Measurements from ENCODE around the gene TOPBP1.
"Not testable (repeated sequence)": the region's sequence is repeated elsewhere in the genome, so short reads cannot be mapped to it uniquely, and the experiment has no call there.

The TOPBP1 gene

GRCh38 chr3:133661454-133662277 is at the start of gene TOPBP1:
TOPBP1 (minus strand) TSS chr3:133661941; CDS start chr3:133661127, 814 bp downstream.
- DNase-seq (ENCODE audit: low spot score) = peak; percentile 52

DNA sequence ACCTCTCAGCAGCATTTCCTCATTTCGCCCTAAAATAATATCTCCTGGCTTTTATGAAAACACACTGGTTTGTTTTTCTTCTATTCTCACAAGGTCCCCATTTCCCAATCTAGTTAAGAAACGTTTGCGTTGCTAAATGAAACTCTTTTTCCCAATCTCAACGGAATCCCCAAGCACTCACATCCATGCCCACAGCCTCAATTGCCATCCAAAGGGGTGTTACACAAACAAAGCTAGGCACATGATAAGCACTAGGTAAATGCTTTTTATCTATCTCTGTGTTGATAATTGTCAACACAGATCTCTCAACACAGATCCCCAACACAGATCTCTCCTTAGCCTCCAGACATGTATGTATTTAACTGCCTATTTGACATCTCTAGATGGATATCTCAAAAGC is 49.3 kb upstream of the TOPBP1 start:
- no peak for DNase-seq (ENCODE audit: low spot score)

DNA sequence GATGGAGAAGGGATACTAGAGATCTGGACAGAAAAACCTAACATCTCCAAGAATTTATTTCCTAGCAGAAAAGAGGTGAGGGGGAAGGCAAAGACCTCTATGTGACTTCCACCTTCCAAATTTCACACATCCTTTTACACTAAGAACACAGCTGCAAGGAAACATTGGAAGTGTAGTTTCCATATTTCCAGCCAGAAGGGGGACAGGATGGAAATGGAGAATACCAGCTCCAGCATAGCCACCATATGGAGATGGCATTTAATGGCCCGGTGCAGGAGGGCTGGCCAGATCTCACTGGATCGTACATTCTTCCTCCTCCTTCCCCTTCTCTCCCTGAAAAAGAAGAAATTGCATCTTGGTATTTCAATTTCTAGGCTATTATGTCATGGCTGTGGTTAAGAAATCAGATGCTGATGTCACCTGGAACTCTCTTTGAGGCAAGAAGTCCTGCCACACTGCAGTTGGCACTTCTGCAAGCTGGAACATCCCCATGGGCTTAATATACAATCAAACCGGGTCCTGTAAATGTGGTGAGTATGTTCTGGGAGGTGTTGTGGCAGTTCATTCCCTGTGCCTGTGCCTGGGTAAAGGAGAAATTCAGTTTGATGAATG is 47.5 kb upstream of the TOPBP1 start:
- DNase-seq (ENCODE audit: low spot score) = no peak

GRCh38 chr3:133706033-133706432 is 44.3 kb upstream of the TOPBP1 start:
- no peak for DNase-seq (ENCODE audit: low spot score)

- no peak for DNase-seq (ENCODE audit: low spot score)
Observed at GRCh38 chr3:133703915-133704314, 42.2 kb upstream of the TOPBP1 start.

GRCh38 chr3:133701435-133702358 is 40.0 kb upstream of the TOPBP1 start:
- no peak for DNase-seq (ENCODE audit: low spot score)

DNA sequence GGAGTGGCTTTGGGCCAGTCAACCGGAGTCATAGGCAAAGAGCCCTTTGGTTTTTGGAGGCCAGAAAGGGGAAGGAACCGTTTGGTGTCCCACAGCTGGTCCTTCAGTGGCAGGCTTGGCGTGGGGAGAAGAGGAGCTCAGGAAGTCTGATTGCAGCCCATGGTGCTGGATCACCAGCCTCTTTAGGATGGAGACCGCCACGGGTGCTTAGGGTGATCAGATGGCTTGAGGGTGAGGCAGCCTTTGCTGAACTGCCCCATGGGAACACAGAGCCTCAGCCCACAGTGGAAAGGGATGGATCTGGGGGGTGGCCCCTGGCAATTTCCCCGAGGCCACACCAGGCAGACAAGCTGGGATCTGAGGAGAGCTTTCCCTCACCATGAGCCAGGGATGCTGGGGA is 38.6 kb upstream of the TOPBP1 start:
- DNase-seq (ENCODE audit: low spot score) = no peak

GRCh38 chr3:133699903-133700302 is 38.2 kb upstream of the TOPBP1 start:
- no peak for DNase-seq (ENCODE audit: low spot score)

DNA sequence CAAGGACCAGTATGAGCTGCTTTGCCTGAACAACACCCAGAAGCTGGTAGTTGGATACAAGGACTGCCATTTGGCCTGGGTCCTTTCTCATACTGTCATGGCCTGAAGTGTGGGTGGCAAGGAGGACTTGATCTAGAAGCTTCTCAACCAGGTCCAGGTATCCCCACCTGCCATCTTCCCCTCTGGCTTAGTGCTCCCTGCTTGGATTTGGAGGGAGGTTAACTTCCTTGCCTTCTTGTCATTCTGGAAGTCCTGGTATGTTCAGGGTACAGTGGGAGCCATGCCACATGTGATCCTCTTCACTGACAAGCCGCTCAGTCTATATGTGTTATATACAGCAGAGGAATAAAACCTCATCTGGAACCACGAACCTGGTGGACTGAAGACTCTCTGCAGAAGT is 37.7 kb upstream of the TOPBP1 start:
- no peak for DNase-seq (ENCODE audit: low spot score)

GRCh38 chr3:133697960-133698359 is 36.2 kb upstream of the TOPBP1 start:
- DNase-seq (ENCODE audit: low spot score) = no peak

- no peak for DNase-seq (ENCODE audit: low spot score)
Observed at GRCh38 chr3:133695560-133696171, 33.9 kb upstream of the TOPBP1 start.

GRCh38 chr3:133694288-133695268 is 32.8 kb upstream of the TOPBP1 start:
- DNase-seq (ENCODE audit: low spot score) = no peak

DNA sequence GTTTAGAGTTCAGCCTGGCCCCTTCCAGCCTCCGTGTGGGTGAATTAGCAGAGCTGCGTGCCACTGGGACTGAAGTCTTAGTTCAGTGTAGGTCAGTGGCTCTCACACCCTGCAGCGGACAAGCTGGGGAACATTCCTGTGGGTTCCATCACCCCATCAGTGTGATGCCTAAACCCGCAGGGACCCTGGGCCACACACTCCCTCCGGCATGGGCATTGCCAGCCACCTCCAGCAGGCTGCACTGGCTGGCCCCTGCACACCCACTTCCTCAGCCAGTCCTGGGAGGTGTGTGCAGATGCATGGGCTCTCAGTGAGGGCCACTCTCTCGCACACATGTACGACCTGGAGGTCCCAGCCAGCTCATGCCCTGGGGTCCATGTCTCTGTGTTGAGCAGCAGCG is 32.1 kb upstream of the TOPBP1 start:
- no peak for DNase-seq (ENCODE audit: low spot score)

- DNase-seq (ENCODE audit: low spot score) = no peak
Observed at GRCh38 chr3:133692759-133693158, 31.0 kb upstream of the TOPBP1 start.

- no peak for DNase-seq (ENCODE audit: low spot score)
Observed at GRCh38 chr3:133691273-133692107, 29.7 kb upstream of the TOPBP1 start.

GRCh38 chr3:133677993-133678392 is 16.3 kb upstream of the TOPBP1 start:
- DNase-seq (ENCODE audit: low spot score) = not testable (repeated sequence)

- peak; percentile 39 for DNase-seq (ENCODE audit: low spot score)
Observed at GRCh38 chr3:133676336-133677118, 14.8 kb upstream of the TOPBP1 start.

- DNase-seq (ENCODE audit: low spot score) = no peak
Observed at GRCh38 chr3:133675631-133676335, 14.0 kb upstream of the TOPBP1 start.
